Posterior cingulate gyrus (tissue), 11 donors: ENCODE measurements around the gene CELF2.
"Not testable (repeated sequence)": the region's sequence is repeated elsewhere in the genome, so short reads cannot be mapped to it uniquely, and the experiment has no call there.

Experiments
- DNase-seq, 10 donors: peaks; one replicate each; pipeline versions ENCODE4 v3.0.0 to v3.0.0-alpha.2; 2020 to 2021; ENCODE audit warnings: mixed read lengths in 3 of 10
- intact Hi-C: fragments of 100-400 bp; cut with DNase I; formaldehyde crosslinking; loops from one replicate; pipeline ENCODE4 v1.15.1; 2023

CELF2 gene

GRCh38 chr10:11353006-11353896, 335.6 kb downstream of the CELF2 start:
- intact Hi-C loops, result no loop called here
- no peak for DNase-seq

GRCh38 chr10:11354823-11355222, 337.2 kb downstream of the CELF2 start:
- DNase-seq, result no peak
- intact Hi-C loops, result no loop called here

GRCh38 chr10:11355592-11355991, 337.9 kb downstream of the CELF2 start:
- DNase-seq, result peak in 1 of 10 donors; percentile 86
- intact Hi-C loops, result no loop called here

GRCh38 chr10:11357439-11357838, 339.8 kb downstream of the CELF2 start:
- DNase-seq, result no peak
- intact Hi-C loops, result no loop called here

- intact Hi-C loops, result no loop called here
- DNase-seq, result no peak
Observed at GRCh38 chr10:11358011-11358410, 340.3 kb downstream of the CELF2 start.

- peak in 1 of 10 donors; percentile 77 for DNase-seq
Observed at GRCh38 chr10:11358923-11359575, 341.4 kb downstream of the CELF2 start.

GRCh38 chr10:11359869-11360268, 342.2 kb downstream of the CELF2 start:
- intact Hi-C loops, result no loop called here
- no peak for DNase-seq

More at GRCh38 chr10:11358923-11359575, 341.4 kb downstream of the CELF2 start:
- intact Hi-C loops, result no loop called here

- intact Hi-C loops, result no loop called here
- peak in 1 of 10 donors; percentile 52 for DNase-seq
Observed at GRCh38 chr10:11363497-11363896, 345.8 kb downstream of the CELF2 start.

- DNase-seq, result no peak
- intact Hi-C loops, result no loop called here
Observed at GRCh38 chr10:11364241-11364640, 346.6 kb downstream of the CELF2 start.

GRCh38 chr10:11366889-11367288, 349.2 kb downstream of the CELF2 start:
- intact Hi-C loops, result not testable (repeated sequence)

GRCh38 chr10:11367505-11367904, 349.8 kb downstream of the CELF2 start:
- no peak for DNase-seq
- intact Hi-C loops, result no loop called here

More at GRCh38 chr10:11366889-11367288, 349.2 kb downstream of the CELF2 start:
- not testable (repeated sequence) for DNase-seq

- DNase-seq, result peak in 1 of 10 donors; percentile 73
Observed at GRCh38 chr10:11373717-11374171, 356.1 kb downstream of the CELF2 start.

GRCh38 chr10:11377267-11377666, 359.6 kb downstream of the CELF2 start:
- no peak for DNase-seq
- intact Hi-C loops, result no loop called here

More at GRCh38 chr10:11373717-11374171, 356.1 kb downstream of the CELF2 start:
- intact Hi-C loops, result no loop called here

- DNase-seq, result no peak
- intact Hi-C loops, result no loop called here
Observed at GRCh38 chr10:11378835-11379234, 361.2 kb downstream of the CELF2 start.

GRCh38 chr10:11379771-11380170, 362.1 kb downstream of the CELF2 start:
- peak in 8 of 10 donors; percentile 18 to 87 (median 38) for DNase-seq
- intact Hi-C loops, result no loop called here

GRCh38 chr10:11381023-11381422, 363.4 kb downstream of the CELF2 start:
- intact Hi-C loops, result no loop called here

GRCh38 chr10:11381511-11381910, 363.8 kb downstream of the CELF2 start:
- DNase-seq, result peak in 1 of 10 donors; percentile 59
- intact Hi-C loops, result no loop called here

More at GRCh38 chr10:11381023-11381422, 363.4 kb downstream of the CELF2 start:
- peak in 1 of 10 donors; percentile 33 for DNase-seq

GRCh38 chr10:11382187-11382586, 364.5 kb downstream of the CELF2 start:
- intact Hi-C loops, result no loop called here
- DNase-seq, result peak in 2 of 10 donors; percentile 46 to 55

GRCh38 chr10:11386044-11386443, 368.4 kb downstream of the CELF2 start:
- intact Hi-C loops, result no loop called here

More at GRCh38 chr10:11386044-11386443, 368.4 kb downstream of the CELF2 start:
- DNase-seq, result no peak
